ENCODE measurements around the gene INHBB. TPM values are rescaled to one million over a fixed set of nuclear protein-coding genes. Genes with fewer than 3 reads are reported as not detected.

Gene INHBB
- total and polyA plus RNA-seq, 12 donors, result 0.89 to 9.2 (median 3.5) TPM

DNA sequence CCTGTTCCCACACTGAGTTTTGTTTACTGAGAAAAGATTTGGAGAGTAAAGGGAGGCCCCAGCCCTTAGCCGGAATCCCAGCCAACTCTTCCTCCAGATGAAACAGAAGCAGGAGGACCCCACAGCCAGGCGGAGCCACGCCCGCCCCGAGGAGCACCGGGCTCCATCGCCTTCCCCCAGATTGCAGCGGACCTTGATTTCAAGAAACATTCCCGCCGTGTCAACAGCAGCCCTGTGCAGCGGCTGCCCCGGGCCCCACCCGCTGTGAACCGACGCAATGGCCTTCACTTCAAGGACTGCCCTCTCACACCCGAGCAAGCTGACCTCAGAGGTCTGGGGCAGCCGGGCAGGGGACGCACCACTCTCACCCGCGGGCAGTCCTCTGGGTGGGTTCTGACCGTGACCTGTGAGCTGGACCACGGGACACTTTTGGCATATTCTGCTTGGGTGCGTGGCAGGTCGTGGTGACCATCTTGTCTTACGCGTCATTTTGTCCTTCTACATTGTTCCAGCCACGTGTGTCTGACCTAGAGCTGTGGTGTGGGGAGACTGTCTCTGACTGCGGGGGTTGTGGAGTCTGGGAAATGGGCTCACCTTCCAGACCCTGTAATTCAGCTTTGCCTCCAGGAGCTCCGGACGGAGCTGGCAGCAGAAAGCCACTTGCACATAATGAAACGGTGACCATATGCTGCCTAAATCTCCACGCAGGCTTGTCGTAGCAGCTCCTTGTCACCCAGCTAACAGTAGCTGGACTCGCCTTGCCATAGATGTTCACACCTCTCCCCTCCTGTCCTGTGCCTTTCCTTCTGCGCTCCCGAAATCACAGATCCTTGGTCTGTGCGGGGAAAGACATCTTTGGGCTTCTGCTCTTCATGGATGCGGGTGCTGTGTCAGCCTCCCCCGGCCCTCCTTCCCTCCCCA lies 32.0 kb upstream of the INHBB start:
- 69% methylated on average over 39 of the region's 39 CpGs for WGBS, 2 donors
- ATAC-seq, result peak; percentile 9 to 32 (median 14)
- no peak for DNase-seq

DNA sequence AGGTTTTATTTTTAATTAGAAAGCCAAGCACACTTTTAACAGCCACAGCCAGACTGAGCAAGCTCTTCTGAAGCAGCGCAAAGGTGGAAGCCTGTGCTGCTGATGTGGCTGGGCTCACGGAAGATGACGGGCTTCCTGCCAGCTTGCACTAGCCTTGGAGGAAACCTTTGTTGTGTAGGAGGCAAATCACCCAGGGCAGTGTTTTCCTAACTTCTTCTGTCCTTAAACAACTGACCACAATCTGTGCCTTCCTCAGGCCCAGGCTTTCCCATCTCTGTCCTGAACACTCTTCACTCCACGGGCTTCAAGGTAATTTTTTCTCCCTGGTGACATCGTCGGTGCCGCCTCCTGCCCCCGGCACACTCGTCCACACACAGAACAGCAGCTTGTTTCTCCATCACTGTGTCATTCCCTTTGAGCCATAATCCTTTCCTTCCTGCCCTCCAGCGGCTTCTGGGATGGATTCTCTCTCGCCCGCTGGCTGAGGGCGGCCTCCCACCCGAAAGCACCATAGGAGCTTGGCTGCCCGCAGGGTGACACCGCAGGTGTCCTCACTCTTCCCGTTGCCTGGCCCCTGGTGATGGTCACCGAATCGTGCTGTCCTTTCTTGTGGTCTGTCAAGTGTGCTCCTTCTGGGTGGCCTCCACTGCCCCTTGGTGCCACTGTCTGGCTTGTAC lies 31.1 kb upstream of the INHBB start:
- peak in 1 of 2 donors; percentile 46 for DNase-seq

More for the DNA sequence above, 32.0 kb upstream of the INHBB start:
- peak overlapping the region in 1 of 10 donors; percentile 25 for H3K27ac ChIP-seq
- H3K4me1 ChIP-seq, result peaks cover 5 to 35% (median 22%) of the 10 kb centered on the region in 9 donors
- intact Hi-C loops (cut with DNase I), result loop anchor here in 7 of 10 donors (2.0 to 10.0 kb wide), 8 partner anchors 59 to 209 kb away; partner anchors contain the start of genes RALB (in 5 of the 7) and TMEM185B (in 3 of the 7)
- TF ChIP-seq, protein P1, sequence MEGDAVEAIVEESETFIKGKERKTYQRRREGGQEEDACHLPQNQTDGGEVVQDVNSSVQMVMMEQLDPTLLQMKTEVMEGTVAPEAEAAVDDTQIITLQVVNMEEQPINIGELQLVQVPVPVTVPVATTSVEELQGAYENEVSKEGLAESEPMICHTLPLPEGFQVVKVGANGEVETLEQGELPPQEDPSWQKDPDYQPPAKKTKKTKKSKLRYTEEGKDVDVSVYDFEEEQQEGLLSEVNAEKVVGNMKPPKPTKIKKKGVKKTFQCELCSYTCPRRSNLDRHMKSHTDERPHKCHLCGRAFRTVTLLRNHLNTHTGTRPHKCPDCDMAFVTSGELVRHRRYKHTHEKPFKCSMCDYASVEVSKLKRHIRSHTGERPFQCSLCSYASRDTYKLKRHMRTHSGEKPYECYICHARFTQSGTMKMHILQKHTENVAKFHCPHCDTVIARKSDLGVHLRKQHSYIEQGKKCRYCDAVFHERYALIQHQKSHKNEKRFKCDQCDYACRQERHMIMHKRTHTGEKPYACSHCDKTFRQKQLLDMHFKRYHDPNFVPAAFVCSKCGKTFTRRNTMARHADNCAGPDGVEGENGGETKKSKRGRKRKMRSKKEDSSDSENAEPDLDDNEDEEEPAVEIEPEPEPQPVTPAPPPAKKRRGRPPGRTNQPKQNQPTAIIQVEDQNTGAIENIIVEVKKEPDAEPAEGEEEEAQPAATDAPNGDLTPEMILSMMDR (IDR thresholded peaks at IDR 0.05), result no peak
- H3K4me3 ChIP-seq, result peak overlapping the region; percentile 4 to 55 (median 46)
- H3K27me3 ChIP-seq, result no peaks in the 10 kb centered on the region
- H3K9me3 ChIP-seq, result no peaks in the 10 kb centered on the region
- no peaks in the 10 kb centered on the region for H3K36me3 ChIP-seq

DNA sequence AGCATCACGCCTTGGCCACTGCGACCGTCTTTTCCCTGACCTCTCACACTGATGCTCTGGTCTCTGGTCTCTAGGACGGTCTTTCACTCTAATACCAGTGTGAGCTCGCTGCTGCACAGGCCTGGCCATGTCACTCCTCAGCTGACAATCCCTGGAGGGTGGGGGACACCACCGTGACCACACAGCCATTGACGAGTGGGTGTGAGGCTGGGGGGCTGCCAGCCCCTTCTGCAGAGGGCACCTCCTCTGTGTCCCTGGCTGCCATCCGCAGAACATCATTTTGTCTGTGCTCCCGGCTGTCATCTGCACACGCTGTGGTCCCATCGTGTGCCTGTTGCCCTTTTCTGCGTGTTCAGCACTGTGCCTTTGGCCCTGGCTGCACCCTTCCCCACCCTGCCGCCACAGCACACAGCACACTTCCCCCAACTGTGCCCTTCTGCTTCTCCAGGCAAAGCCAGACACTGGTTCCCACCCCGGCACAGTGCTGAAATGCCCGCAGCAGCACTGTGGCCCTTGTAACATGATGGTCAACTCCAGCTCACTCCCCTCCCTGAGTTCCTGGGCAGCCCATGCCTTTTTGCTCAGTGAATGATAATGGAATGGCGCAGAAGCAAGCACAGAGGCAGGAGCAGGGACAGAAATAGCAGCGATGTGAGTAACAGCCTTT lies 30.4 kb upstream of the INHBB start:
- Histone ChIP-seq H3K4me1 (peaks cover 12 to 50% (median 35%) of the 10 kb centered on the region in 9 donors), H3K36me3 (no peaks in the 10 kb centered on the region), H3K4me3 (no peak overlapping the region), H3K27ac (no peak overlapping the region), H3K9me3 (no peaks in the 10 kb centered on the region), H3K27me3 (peaks cover 0 to 4% (median 0%) of the 10 kb centered on the region in 7 donors)
- WGBS, 2 donors, result 91 to 92% methylated on average over 17 of the region's 17 CpGs
- no peak for ATAC-seq
- TF ChIP-seq, protein P1 (IDR thresholded peaks at IDR 0.05), result no peak
- intact Hi-C loops (cut with DNase I), result loop anchor here in 4 of 10 donors (10.0 kb wide), 3 partner anchors 91 to 211 kb away; partner anchors contain the start of gene TMEM185B (in 2 of the 4)
- DNase-seq, result no peak

More for the DNA sequence above, 31.1 kb upstream of the INHBB start:
- no peak overlapping the region for H3K4me3 ChIP-seq
- no peaks in the 10 kb centered on the region for H3K9me3 ChIP-seq
- 68 to 71% methylated on average over 19 of the region's 19 CpGs for WGBS, 2 donors
- H3K36me3 ChIP-seq, result no peaks in the 10 kb centered on the region
- H3K4me1 ChIP-seq, result peaks cover 12 to 44% (median 31%) of the 10 kb centered on the region in 9 donors
- intact Hi-C loops (cut with DNase I), result loop anchor here in 7 of 10 donors (5.0 to 10.0 kb wide), 7 partner anchors 63 to 210 kb away; partner anchors contain the start of genes RALB (in 5 of the 7) and TMEM185B (in 3 of the 7)
- peak in 3 of 8 donors; percentile 37 to 53 (median 50) for ATAC-seq
- no peak overlapping the region for H3K27ac ChIP-seq
- TF ChIP-seq, protein P1 (IDR thresholded peaks at IDR 0.05), result no peak
- H3K27me3 ChIP-seq, result no peaks in the 10 kb centered on the region

Data from heart right ventricle (tissue), 16 donors.